GM19351 (cell line): Measurements from ENCODE around the gene P4HB.

Experiments
- ATAC-seq: cut with Tn5 transposase; IDR thresholded peaks from one replicate; pipeline ENCODE4 v1.9.1; 2021; ENCODE audit warnings: mild to moderate bottlenecking, moderate library complexity; ENCODE audit not compliant: unreplicated experiment

The P4HB gene

GRCh38 chr17:81898029-81898866 lies 37.9 kb upstream of the P4HB start:
- ATAC-seq: no peak

- ATAC-seq: no peak
Observed at GRCh38 chr17:81895400-81895799, 35.1 kb upstream of the P4HB start.

DNA sequence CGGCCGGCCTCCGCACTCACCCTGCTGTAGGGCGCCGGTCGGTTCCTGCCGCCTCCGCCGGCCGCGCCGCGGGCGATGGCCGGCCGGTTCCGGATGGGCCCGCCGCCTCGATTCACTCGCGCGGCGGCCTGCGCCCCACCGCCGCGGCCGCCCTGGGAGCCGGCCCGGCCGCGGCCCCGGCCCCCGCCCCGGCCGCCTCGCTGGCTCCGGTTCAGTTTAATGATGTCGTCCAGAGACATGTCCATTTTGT lies 30.9 kb upstream of the P4HB start:
- peak; percentile 2 for ATAC-seq

- ATAC-seq: no peak
Observed at GRCh38 chr17:81890447-81891302, 30.3 kb upstream of the P4HB start.

GRCh38 chr17:81889602-81890001 lies 29.3 kb upstream of the P4HB start:
- ATAC-seq: no peak

DNA sequence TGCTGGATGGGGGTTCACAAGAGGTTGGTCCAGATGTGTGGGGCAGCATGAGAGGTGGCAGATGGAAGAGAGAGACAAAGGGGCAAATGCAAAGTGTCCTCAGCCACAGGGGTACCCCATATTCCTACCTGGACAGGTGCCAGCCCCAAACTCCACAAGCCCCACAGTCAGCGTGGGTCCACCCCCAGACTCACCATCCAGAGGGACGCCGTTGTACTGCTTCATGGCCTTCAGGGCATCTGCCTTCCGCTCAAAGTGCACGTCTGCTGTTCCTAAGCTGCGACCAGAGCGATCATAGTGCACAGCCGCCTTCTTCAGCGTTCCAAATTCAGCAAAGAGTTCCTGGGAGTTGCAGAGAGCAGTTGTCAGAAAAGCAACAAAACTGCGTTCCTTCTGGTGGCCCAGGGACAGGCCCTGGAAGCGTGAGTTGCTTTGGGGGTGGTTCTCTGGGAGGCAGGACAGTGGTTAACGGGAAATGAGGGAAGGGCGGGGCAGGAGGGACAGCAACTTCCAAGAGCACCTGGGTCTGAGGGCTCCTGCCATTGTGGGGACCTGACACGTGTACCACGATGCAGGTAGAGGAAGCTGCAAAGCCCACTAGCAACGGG lies 28.8 kb upstream of the P4HB start:
- no peak for ATAC-seq

DNA sequence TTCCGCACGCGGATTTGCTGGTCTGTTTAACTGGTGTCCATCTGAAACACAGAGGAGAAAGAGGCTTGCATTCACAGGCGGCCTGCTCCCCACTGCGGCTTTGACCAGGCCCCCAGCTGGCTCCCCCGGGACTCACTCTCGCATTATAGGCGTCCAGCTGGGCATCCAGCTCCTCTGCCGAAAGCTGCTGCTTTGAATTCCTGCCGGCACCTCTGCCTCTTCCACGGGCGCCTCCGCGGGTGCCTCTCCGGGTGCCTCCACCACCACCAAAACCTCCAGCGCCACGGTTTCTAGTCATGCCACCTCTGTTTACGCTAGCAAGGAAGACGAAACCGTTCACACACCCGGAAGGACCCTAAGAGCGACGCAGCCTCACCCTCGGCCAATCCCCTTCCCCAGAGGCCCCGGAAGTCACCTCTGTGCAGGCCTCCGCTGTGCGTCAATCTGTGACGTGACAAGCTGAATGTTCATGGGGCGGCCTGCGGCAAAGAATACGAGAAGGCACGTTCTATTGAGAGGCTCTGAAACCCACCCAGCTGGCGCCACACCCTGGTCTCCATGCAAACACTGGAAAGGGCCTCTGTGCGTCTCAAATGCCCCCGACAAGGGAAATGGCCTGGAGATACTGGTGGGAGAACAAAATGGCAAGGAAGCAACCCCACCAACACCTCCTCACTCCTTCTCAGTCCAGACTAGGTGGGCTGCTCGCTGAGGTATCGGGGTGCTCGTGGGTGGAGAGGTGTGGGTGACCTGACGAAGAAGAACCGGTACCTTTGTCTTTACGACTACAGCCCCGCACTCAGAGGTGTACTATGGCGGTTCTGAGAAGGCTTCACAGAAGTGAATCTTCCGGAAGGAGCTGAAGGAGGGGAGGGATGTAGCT lies 28.0 kb upstream of the P4HB start:
- no peak for ATAC-seq

DNA sequence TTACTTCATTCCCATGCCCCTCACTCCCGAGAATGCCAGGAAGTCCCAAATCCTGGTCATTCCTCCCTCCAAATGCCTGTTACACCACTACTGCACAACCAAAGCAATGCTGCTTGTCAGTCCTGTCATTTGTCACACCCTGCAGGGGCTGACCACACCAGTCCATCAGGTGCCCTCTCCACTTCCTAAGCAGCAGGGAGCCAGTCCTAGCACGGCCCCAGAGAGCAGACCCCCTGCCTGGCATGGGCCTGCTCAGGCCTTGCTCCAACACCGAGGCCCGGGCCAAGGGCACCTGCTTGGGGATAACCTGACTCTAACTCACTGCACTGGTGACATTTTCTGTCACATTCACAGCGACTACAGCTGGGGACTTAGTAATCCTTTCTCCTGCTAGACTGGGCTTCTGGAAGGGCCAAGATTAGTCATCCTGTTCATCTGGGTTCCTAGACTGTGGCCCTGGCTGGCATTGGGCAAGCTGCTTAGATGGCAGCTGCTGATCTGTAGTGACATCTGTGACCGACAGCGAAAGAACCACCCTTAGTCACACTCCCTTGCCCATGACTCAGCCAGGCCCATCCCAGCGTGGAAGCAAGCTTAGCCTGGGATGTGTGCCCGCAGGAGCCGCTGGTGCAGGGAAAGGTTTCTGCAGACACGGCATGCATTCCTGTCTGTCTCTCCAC lies 25.7 kb upstream of the P4HB start:
- ATAC-seq: no peak

DNA sequence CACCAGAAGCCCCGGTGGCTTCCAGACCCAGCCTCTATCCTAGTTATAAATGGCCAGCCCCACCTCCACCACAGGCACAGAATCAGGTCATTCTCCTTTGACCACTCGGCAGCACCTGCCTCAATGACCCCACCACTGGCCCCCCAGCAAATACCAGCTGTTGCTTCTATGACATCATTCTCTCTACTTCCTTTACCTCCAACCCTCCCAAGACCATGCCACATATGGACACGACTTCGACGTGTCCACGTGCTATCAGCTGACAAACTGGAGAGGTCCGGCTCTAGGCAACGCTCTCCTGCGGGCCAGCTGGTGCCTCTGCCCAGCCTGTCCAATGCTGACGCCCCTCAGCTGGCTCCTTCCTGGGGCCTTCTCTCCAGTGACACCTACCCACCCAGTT lies 25.1 kb upstream of the P4HB start:
- ATAC-seq: no peak

DNA sequence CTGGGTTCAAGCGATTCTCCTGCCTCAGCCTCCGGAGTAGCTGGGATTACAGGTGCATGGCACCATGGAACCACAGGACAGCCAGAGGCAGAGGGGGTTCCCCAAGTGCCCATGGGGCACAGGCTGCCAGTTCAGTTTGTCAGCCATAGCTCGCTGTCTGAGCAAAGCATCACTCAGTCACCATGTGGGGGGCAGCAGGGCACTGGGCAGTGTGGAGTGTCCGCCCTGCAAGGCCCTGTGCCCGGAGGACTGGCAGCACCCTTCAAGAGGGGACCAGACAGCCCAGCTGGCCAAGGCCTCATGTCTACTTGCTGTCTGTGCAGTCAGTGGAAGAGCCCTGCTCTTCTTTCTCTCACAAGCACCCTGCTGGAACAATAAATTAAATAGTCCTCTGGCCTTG lies 24.6 kb upstream of the P4HB start:
- ATAC-seq: no peak

- ATAC-seq: no peak
Observed at GRCh38 chr17:81884520-81884919, 24.2 kb upstream of the P4HB start.

DNA sequence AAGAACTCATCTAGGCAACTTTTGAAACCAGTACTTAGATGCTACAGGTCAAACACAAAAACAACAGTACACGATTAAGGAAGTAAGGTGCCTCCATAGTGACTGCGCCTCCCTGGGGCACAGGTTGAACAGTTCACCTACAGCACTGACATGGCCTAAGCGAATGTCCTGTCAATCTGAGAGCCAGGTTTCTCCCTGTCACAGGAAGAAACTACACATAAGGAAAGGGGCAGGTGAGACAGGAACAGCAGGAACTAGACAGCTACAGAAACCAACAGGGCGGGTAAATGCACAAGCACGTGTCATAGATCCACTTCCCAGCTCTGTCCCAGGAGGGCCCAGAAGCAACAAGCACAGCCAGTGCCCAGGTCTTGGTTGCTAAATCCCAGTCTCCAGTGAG lies 18.8 kb upstream of the P4HB start:
- no peak for ATAC-seq

DNA sequence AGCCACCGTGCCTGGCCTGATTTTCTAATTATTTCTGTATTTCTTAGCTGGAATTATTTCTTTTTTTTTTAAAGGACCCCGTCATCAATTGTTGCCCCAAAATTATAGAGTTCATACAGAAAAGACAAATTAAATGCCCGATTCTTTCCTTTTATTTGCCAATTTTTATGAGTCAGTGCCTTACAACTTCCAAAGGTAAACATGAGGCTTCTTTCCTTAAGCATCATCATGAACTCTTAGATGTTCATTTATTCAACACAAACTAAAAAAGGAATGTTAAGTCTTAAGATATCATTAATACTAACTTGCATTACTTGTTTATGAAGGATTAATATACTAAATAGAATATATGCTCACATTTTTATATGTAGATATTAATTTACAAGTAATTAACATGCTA lies 18.0 kb upstream of the P4HB start:
- no peak for ATAC-seq

DNA sequence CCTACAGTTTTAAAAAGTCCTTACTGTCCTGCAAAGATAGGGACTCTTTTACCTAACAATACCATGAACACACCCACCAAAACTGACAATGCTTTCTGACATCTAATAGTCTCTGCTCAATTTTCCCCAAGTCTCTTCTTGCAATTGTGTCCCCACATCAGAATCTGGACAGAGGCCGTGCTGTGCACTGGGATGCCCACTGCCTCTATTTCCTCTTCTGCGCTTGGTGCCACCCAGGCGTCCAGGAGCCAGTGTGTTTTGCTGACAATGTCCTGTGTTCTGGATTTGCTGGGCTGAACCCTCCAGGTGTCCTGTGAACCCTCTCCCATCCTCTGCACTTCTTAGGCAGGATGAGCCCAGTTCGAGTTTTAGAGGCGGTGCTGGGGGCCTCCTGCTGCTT lies 17.2 kb upstream of the P4HB start:
- ATAC-seq: no peak

- peak; percentile 12 for ATAC-seq
Observed at GRCh38 chr17:81871387-81872230, 11.3 kb upstream of the P4HB start.

- ATAC-seq: peak; percentile 46
Observed at GRCh38 chr17:81870981-81871386, 10.6 kb upstream of the P4HB start, which contains the start of gene ARHGDIA. ARHGDIA (minus strand) TSS chr17:81871337; CDS start chr17:81869930, 1,407 bp downstream.

- peak; percentile 12 for ATAC-seq
Observed at GRCh38 chr17:81870131-81870980, 10.0 kb upstream of the P4HB start.
